ENCODE results near the gene DNAJC4. TPM values are rescaled to one million over a fixed set of nuclear protein-coding genes. Genes with fewer than 3 reads are reported as not detected.

DNAJC4 gene
- polyA plus RNA-seq, 3 donors, result 25.5 to 78.9 (median 32.5) TPM

DNA sequence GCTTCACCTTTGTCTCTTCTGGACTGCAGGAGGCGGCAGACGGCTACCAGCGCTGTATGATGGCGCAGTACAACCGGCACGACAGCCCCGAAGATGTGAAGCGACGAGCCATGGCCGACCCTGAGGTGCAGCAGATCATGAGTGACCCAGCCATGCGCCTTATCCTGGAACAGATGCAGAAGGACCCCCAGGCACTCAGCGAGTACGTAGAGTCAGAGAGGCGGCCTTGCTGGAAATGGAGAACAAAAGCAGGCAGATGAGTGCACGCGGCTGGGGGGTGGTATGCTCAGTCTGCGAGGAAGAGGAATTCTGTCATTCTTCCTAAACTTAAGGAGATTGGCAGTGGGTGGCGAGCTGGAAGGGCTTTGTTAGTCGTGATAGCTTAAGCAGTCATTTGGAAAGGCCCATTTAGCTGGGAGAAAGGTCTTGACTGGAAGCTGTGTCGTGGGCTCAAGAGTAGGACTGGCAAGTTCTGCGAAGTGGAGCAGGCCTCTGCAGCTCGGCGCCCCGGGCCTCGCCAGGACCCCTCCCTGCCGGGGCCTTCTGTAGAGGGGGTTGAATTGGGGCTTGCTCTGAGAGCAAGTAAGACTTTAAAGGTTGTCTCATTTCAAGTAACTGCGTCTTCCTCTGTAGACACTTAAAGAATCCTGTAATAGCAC lies 26.8 kb upstream of the DNAJC4 start:
- H3K4me1 ChIP-seq (ENCODE audit: control insufficient read depth in 1 of 2, insufficient read depth in 2 of 2, low read length in 2 of 2), result peaks cover 38 to 55% of the 10 kb centered on the region in 2 donors
- WGBS (ENCODE audit: insufficient coverage), result 94% methylated on average over 22 of the region's 27 CpGs

DNA sequence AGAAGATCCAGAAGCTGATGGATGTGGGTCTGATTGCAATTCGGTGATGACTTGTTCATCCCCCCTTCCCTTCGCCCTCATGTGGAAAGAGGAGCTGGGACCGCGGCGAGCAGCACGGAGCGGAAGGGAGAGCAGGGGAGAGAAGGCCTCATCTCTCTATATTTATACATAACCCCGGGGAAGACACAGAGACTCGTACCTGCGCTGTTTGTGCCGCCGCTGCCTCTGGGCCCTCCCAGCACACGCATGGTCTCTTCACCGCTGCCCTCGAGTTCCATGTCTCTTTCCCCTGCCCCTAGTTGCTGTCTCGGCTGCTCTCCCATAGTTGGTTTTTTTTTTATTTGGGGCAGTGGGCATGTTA lies 26.3 kb upstream of the DNAJC4 start:
- Mint-ChIP-seq H3K36me3 (peaks cover 54 to 60% of the 10 kb centered on the region in 2 donors), H3K4me1 (peaks cover 44% of the 10 kb centered on the region), H3K27ac (peak overlapping the region; percentile 50 to 99 (median 97)), H3K4me3 (no peak overlapping the region), H3K27me3 (ENCODE audit: low read depth in 3 of 3) (no peaks in the 10 kb centered on the region), H3K9me3 (peaks cover 0 to 1% (median 0%) of the 10 kb centered on the region in 7 donors)
- no peak overlapping the region for H3K9ac ChIP-seq (ENCODE audit: insufficient read depth, low read length, poor library complexity, severe bottlenecking)
- H3K4me1 ChIP-seq (ENCODE audit: control insufficient read depth in 1 of 2, insufficient read depth in 2 of 2, low read length in 2 of 2), result peaks cover 43 to 58% of the 10 kb centered on the region in 2 donors
- H3K27ac ChIP-seq (ENCODE audit: low read depth in 1 of 2, low read length in 2 of 2), result peak overlapping the region in 1 of 2 donors; percentile 99
- peaks cover 52 to 60% of the 10 kb centered on the region in 2 donors for H3K36me3 ChIP-seq (replicated peaks in 1 of 2; ENCODE audit: control insufficient read depth in 1 of 2, insufficient read depth in 2 of 2, low read length in 2 of 2)
- no peaks in the 10 kb centered on the region for H3K9me3 ChIP-seq (replicated peaks in 1 of 2; ENCODE audit: control insufficient read depth in 1 of 2, insufficient read depth in 1 of 2, low read length in 2 of 2)
- TF ChIP-seq, protein P1, sequence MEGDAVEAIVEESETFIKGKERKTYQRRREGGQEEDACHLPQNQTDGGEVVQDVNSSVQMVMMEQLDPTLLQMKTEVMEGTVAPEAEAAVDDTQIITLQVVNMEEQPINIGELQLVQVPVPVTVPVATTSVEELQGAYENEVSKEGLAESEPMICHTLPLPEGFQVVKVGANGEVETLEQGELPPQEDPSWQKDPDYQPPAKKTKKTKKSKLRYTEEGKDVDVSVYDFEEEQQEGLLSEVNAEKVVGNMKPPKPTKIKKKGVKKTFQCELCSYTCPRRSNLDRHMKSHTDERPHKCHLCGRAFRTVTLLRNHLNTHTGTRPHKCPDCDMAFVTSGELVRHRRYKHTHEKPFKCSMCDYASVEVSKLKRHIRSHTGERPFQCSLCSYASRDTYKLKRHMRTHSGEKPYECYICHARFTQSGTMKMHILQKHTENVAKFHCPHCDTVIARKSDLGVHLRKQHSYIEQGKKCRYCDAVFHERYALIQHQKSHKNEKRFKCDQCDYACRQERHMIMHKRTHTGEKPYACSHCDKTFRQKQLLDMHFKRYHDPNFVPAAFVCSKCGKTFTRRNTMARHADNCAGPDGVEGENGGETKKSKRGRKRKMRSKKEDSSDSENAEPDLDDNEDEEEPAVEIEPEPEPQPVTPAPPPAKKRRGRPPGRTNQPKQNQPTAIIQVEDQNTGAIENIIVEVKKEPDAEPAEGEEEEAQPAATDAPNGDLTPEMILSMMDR (IDR thresholded peaks at IDR 0.05), result no peak
- H4K20me1 ChIP-seq (ENCODE audit: insufficient read depth, low read length), result peaks cover 19% of the 10 kb centered on the region
- H3K27me3 ChIP-seq (ENCODE audit: control insufficient read depth in 2 of 2, insufficient read depth in 2 of 2, low read length in 2 of 2), result no peaks in the 10 kb centered on the region
- H3K4me2 ChIP-seq (replicated peaks; ENCODE audit: extremely low read depth, low read length, poor library complexity, severe bottlenecking), result no peak overlapping the region
- no peak overlapping the region for H2AFZ ChIP-seq (ENCODE audit: insufficient read depth, low read depth, low read length, poor library complexity, severe bottlenecking)
- WGBS (ENCODE audit: insufficient coverage), result no CpG with 5 or more reads among the region's 16 CpGs
- DNase-seq, result no peak
- peaks cover 36% of the 10 kb centered on the region for H3K79me2 ChIP-seq (ENCODE audit: insufficient read depth, low read length)
- no peak overlapping the region for H3K4me3 ChIP-seq (replicated peaks in 1 of 3; ENCODE audit: low read depth in 2 of 3, low read length in 3 of 3)
- intact Hi-C loops (cut with micrococcal nuclease), result no loop called here

More for the DNA sequence above, 26.8 kb upstream of the DNAJC4 start:
- no peak overlapping the region for H3K4me2 ChIP-seq (replicated peaks; ENCODE audit: extremely low read depth, low read length, poor library complexity, severe bottlenecking)
- H2AFZ ChIP-seq (ENCODE audit: insufficient read depth, low read depth, low read length, poor library complexity, severe bottlenecking), result no peak overlapping the region
- intact Hi-C loops (cut with micrococcal nuclease), result no loop called here
- H3K4me3 ChIP-seq (replicated peaks in 1 of 3; ENCODE audit: low read depth in 2 of 3, low read length in 3 of 3), result no peak overlapping the region
- H4K20me1 ChIP-seq (ENCODE audit: insufficient read depth, low read length), result peaks cover 14% of the 10 kb centered on the region
- H3K27ac ChIP-seq (ENCODE audit: low read depth in 1 of 2, low read length in 2 of 2), result no peak overlapping the region
- H3K27me3 ChIP-seq (ENCODE audit: control insufficient read depth in 2 of 2, insufficient read depth in 2 of 2, low read length in 2 of 2), result no peaks in the 10 kb centered on the region
- no peak for DNase-seq
- TF ChIP-seq, protein P1 (IDR thresholded peaks at IDR 0.05), result no peak
- H3K4me1 Mint-ChIP-seq, result peaks cover 41% of the 10 kb centered on the region
- H3K79me2 ChIP-seq (ENCODE audit: insufficient read depth, low read length), result peaks cover 31% of the 10 kb centered on the region
- H3K9me3 ChIP-seq (replicated peaks in 1 of 2; ENCODE audit: control insufficient read depth in 1 of 2, insufficient read depth in 1 of 2, low read length in 2 of 2), result no peaks in the 10 kb centered on the region
- peaks cover 0 to 1% (median 0%) of the 10 kb centered on the region in 7 donors for H3K9me3 Mint-ChIP-seq
- H3K27me3 Mint-ChIP-seq (ENCODE audit: low read depth in 3 of 3), result no peaks in the 10 kb centered on the region
- no peak overlapping the region for H3K4me3 Mint-ChIP-seq
- H3K9ac ChIP-seq (ENCODE audit: insufficient read depth, low read length, poor library complexity, severe bottlenecking), result no peak overlapping the region
- H3K27ac Mint-ChIP-seq, result peak overlapping the region in 3 of 7 donors; percentile 13 to 51 (median 50)
- H3K36me3 ChIP-seq (replicated peaks in 1 of 2; ENCODE audit: control insufficient read depth in 1 of 2, insufficient read depth in 2 of 2, low read length in 2 of 2), result peaks cover 47 to 61% of the 10 kb centered on the region in 2 donors
- peaks cover 50 to 60% of the 10 kb centered on the region in 2 donors for H3K36me3 Mint-ChIP-seq
